RPMI7951 (cell line): Measurements from ENCODE around the gene C9orf72. TPM values are rescaled to one million over a fixed set of nuclear protein-coding genes. Genes with fewer than 3 reads are reported as not detected.
A peak's percentile ranks its signal among the peaks of the same experiment; 100 is the strongest.

Experiments used
- DNase-seq: peaks from one replicate; pipeline ENCODE4 v3.0.0-alpha.2; 2012; ENCODE audit warnings: low read depth
- total RNA-seq: library from RNA; depleted of rRNA; stranded (reverse); fragments of >200 nt; shearing (Covaris generic); gene quantifications from 2 replicates; pipeline ENCODE4 v1.2.3, GENCODE V29; 2014

Gene C9orf72
- total RNA-seq, 1 experiment from 2014 or later: 2.6 TPM

DNA sequence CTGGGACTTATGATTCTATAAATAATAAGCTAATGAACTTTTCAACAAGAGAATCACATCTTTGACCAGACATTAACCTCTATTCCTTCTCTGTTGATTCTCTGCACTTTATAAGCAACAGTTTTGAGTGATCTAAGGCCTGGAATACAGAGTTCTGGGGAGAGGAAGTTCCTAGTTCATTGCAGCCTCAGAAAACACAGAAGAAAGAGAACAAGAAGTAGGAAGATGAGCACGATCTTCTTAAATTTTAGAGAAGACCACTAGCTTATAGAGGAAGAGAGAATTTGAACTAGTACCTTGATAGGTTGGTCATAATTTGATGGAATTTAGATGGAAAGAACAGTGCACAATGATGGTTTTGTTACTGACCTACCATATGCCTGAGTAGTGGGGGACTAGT, 8.5 kb upstream of the C9orf72 start:
- DNase-seq: no peak

DNA sequence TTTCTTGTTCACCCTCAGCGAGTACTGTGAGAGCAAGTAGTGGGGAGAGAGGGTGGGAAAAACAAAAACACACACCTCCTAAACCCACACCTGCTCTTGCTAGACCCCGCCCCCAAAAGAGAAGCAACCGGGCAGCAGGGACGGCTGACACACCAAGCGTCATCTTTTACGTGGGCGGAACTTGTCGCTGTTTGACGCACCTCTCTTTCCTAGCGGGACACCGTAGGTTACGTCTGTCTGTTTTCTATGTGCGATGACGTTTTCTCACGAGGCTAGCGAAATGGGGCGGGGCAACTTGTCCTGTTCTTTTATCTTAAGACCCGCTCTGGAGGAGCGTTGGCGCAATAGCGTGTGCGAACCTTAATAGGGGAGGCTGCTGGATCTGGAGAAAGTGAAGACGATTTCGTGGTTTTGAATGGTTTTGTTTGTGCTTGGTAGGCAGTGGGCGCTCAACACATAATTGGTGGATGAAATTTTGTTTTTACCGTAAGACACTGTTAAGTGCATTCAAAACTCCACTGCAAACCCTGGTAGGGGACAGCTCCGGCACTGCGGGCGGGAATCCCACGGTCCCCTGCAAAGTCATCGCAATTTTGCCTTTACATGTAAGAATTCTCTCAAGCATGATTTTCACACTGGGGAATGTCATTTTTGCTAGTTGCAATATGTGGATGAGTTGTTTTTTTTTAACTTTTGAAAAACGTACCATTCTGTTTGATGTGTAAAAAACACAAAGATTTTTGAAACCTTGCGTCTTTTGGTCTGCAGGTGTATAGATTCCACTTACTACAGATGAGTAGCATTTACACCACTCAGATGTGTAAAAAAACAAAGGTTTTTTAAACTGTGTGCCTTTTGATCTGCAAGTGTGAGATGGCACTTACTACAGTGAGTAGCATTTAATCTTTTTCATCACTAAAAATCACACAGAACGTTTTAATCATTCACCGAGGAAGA, 631 bp upstream of the C9orf72 start:
- DNase-seq: peak; percentile 95

DNA sequence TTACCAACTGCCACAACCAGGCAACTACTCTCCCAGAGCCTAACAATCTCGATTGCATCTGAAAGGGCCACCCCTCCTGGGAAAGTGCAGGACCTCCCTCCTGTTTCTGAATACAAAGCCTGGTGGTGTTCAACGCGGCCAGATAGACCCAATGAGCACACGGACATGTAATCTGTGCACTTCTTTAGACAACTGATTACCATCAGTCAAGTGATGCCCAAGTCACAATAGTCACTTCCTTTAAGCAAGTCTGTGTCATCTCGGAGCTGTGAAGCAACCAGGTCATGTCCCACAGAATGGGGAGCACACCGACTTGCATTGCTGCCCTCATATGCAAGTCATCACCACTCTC, 739 bp downstream of the C9orf72 start:
- DNase-seq: peak; percentile 37

DNA sequence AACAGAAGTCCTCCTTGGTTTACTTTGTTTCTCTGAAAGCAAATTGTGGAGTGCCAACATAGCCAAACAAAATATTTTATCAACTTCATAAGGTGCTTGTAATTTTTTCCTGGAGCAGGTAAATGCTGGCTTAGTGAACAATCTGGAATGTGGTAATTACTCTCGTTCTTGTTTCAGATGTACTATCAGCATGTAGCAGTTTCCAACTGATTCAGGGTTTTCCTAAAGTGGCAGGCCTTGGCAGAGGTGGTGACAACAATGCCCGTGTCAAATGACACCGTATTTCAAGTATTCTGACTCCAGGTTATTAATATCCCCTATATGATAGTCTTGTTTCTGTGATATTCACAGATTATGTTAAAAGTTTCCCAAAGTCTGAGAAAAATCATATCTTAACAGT, 1.2 kb downstream of the C9orf72 start:
- no peak for DNase-seq

DNA sequence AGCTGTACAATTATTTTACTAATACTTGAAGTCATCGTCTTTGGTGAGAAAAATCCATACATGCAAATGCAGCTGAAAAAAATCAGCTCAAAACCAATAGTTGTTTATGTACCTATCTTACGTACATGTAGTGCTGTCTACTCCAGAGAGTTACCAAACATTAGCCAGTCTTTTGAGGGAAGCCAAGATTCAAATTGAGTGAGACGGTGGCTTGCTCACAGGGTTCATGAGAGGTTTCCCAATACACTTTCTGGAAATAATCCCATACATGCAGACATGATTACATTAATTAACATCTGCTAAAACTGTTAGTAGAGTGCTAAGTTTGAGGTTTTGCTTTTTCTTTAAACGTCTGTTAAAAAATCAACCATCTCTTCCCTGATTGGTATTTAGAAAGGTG, 2.3 kb downstream of the C9orf72 start:
- DNase-seq: no peak

DNA sequence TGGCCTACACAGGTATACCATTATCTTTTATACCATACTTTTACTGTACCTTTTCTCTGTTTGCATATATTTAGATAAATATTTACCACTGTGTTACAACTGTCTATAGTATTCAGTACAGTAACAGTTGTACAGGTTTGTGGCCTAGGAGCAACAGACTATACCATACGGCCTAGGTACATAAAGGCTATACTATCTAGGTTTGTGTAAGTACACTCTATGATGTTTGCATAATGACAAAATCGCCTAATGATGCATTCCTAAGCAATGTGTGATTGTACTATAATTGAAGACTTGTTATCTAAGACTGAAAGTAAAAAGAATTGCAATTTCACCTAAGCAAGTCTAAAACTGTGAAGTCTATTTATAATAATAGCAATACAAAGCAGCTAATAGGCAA, 3.9 kb downstream of the C9orf72 start:
- DNase-seq: no peak

DNA sequence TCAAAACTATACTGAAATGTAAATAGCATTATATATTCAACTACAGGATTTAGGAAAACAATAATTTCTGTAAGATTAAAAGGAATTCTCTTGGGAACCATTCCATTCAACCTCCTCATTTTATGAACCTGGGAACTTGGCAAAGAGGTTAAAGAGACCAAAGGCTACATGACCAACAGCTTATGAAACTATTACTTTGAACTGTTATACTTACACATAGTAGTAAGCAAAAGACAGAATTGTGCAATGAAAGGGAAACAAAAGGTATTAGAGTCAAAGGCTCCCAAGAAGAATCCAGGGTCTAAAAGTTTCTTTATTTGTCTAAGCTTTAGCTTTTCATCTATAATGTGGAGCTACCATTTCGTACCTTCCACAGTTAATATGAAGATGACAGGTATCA, 7.2 kb downstream of the C9orf72 start:
- no peak for DNase-seq

DNA sequence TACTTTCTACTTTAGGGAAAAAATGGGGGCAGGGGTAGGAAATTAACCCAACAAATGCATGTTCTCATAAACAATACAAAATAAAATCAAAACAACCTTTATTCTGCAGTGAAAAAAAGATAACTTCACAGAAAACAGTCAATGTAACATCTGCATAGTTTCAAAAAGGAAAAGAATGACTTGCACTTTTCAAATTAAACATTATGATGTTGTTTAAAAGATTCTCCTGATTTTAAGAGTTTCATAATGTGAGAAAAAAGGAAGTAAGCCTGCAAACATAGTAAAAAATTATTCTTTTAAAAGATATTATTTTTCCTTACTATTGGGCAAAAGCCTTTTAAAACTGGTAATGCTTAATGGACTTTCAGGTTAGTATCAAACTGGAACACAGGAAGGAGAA, 7.6 kb downstream of the C9orf72 start:
- DNase-seq: no peak

DNA sequence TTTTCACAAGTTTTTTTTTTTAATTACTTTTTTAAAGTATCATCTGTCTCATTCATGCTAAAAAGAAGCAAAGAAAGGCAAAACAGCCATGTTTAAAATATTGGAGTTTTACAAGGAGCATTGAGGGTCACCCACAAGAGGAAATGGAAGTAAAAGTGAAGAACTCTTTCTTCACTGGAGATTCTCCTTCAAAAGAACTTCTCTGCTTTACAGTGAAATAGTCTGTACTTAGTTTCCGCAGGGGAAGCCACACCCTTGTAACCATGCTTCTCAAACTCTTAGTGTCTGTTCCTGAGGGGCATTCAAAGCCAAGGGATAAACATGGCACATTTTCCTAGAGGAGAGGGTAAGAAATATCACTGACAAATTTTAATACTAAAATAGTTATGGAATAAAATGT, 8.6 kb downstream of the C9orf72 start:
- no peak for DNase-seq

DNA sequence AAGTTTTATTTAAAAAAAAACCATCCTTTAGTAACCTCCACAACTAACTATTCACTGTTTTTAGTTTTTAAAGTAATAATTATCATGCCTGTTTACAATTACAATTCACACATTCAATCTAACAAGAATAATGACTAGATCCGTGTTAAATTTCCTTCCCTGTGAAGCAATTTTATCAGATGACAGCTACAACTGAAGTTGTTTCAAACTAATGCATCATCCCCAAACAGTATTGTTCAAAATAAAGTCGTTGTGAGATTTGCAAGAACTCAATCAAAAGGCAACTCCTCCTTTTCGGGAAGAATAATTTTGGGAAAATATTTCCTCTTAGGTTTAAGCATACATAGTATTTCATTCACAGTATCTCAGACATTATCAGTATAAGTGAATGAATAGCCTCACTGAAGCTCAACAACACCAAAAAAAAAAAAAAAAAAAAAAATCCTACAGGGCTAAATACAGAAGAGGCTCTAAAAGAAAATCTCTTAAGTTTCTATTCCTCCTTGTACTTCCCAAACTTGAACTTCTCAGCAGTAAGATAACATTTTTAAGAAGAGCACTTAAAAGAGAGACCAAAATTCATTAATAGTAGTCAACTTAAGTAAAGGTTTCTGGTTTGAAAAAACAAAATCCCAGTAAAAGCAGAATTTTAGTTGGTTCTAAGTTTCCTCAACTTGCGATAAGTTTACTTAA, 9.4 kb downstream of the C9orf72 start:
- DNase-seq: no peak

DNA sequence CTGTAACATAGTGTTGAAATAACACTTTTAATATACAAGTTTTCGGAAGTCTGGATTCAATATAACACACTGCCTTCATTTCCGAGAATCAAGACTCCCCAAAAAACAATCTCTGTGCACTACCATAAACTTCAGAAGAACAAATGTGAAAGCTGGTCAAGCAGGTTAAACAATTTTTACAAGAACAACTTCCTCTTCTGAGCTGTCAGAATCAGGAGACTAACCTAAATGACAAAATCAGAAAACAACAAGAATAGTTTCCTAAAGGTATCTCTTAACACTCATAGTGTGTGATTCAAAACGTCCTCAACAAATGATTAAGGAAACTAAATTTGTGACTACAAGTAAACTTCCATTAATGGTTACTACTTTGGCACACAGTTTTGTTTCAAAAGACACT, 11.6 kb downstream of the C9orf72 start:
- no peak for DNase-seq

DNA sequence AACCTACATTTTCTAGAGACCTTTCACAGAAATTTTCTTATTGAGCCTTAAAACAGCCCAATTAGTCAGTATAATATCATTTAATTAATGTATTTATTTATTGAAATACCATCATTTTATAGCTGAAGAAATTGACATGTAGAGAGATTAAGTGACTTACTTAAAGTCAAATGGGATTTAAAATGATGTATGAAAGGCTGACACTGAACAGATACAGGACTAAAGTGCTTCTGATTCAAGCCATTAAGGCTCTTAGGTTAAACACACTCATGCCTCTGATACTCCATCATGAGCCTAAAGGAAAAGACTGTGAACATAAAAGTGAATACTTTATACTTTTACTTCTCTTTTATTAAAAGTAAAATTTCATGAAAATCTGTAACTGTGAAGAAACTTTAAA, 12.8 kb downstream of the C9orf72 start:
- no peak for DNase-seq

DNA sequence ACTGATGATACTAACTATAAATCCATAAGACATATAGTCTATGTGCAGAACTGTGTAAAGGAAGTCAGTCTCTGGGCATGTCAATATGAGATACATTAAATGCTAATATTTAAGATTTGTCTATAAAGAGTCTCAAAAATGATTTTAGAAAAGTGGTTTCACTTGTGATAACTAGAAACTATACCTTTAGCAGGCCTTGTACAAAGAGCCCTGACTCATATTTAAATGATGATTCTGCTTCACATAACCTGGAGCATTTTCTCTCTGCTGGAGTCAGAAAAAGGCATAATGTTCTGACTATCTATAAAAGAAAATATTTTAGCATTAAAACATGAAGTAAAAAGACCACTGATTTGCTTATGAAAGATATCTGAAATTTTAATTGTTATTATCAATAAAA, 15.0 kb downstream of the C9orf72 start:
- DNase-seq: no peak

DNA sequence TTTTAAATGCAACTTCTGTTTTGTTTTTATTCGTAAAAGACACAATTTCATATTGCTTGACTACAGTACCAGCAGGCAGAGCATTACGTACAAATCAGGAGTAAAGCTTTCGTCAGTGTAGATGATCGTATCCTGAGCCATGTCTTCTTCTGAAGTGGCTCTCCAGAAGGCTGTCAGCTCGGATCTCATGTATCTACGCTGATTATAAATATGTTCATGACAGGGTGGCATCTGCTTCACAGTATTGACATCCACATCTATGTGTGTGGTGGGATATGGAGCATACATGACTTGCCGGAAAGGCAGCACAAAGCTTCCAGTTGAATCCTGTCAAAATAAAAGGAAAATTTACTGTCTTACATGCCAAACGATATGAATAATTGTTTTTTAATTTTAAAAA, 16.8 kb downstream of the C9orf72 start:
- no peak for DNase-seq

DNA sequence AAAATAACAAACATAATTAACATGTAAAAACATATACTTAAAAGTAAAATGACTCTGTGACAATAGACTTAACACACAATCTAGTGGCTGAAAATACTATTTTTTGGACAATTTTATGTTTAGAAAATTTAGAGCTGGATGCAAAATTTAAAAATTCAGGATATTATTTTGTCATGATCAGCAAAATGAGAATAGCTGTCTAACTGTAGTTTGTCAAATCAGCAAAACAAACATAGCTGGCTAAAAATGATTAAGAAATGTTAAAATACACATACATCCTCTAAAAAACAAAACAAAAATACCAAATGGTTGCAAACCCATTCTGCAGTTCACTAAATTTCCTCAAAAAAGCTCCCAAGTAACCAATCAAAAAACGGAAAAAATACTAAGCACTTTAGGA, 18.6 kb downstream of the C9orf72 start:
- DNase-seq: no peak

DNA sequence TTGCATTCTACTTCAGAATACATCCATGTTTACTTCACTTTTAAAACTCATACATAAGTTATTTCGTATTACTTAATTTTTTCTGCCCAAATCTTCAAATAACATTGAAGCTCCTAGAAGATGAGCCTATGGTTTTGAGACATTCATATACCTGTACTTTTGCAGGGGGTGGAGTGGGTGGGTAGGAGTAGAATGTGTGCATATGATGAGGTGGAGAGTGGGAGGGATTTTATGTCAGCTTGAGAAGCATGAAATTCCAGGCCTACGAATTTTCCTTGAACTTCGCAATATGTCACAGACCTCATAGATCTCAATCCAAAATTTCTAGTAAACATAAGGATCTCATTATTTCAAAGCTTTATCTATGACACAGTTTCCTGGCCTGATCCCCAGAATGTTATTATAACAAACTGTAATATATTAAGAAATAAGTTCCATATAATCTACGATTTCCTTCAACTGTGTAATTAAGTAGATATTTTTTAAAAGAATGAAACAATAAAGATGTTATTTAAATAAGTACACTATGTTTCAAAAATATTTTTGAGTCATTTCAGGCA, 24.0 kb downstream of the C9orf72 start:
- no peak for DNase-seq

DNA sequence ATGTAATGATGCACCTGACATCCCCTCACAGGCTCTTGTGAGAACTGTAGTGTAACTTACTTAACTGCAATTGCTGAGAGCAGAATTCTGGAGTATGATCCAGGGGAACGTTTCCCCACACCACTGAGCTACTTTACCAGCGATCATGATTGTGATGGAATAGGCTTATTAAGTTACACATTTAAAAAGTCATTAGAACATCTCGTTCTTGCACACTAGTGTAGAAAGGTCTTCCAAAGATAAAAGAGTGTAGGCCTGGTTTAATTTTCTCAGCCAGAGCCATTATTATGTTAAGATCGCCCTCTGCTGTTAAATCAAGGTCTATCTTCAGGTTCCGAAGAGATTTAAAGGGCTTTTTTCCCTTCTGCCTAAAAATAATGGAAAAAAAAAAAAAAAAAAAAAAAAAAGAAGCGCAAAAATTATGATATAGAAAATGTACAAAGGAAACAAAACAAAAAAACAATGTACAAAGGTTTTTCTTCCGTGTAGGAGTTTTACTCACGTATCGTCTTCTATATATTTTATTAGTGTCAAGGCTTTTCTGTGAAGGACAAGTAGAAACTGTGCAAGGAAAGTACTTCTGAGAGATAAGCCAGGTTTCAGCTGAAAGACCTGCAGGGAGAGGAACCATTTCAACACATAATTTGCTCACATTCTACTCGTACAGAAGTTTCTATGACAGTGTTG, 25.1 kb downstream of the C9orf72 start:
- DNase-seq: peak; percentile 10

DNA sequence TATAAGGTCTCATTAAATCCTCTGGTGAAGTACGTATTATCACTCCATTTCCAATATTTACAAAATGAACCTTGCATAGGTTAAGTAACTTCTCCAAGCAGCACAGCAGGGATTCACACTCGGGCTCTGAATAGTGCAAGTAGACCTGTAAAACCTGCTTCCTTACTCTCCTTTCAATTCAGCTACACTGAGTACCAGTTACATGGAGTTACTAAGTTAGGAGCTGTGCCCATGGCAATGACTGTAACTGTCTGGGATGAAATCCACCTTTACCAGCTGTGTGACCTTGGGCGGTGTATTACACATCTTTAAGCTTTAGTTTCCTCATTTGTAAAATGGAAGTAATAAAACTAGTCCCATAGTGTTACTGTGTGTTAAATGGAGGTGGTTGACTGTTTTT, 27.8 kb downstream of the C9orf72 start:
- DNase-seq: no peak

DNA sequence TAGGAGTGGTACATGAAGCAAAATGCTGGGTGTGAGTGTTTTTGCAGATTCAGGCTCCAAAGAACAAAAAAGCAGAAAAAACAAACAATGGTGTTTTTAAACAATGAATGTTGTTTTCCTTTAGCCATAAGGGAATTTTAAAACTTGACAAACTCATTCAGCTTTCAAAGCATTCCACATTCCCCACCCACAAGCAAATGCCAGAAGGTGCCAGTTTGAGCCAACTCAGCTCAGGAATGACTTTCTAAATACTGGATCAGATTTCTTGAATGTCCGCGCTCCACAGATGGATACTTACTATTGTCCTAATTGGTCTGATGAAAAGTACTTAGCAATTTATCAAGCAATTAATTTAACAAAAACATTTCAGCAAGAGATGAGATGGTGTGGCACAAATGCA, 30.8 kb downstream of the C9orf72 start:
- no peak for DNase-seq

DNA sequence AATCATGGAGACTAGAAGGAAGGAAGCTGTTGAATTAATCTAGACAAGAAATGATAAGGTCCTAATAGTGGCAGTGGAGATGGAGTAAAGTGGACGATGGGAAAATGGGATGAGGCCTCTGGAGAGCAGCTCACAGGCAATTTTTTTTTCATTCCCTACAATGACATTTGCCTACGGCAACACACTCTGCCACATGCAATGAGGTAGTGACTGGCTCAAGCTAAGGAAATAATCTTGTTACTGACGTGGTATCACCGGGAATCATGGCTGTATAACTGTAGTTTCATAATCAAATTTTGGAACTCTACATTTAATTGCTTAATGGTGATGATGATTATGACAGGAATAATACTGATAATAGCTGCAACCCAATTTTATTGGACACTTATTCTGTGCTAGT, 31.5 kb downstream of the C9orf72 start:
- no peak for DNase-seq

DNA sequence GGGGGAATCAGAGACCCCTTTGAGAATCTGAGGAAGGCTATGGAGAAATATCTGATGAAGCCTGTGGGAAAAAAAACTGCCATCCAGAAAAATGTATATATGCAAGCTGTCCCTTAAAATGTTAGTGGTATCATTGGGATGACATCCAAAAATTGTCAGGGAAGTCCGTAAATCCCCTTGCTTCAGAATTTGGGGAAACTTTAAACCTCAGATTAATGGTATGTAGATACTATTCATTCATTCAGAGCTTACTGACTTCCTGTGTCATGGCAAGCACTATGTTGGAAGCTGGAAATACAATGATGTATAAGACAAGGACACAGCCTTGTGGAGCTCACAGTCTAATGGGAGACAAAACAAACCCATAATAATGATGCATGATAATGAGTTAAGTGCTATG, 32.8 kb downstream of the C9orf72 start:
- no peak for DNase-seq
